ENCODE results near the gene KANSL1. TPM values are rescaled to one million over a fixed set of nuclear protein-coding genes. Genes with fewer than 3 reads are reported as not detected.
"Not testable (repeated sequence)": the region's sequence is repeated elsewhere in the genome, so short reads cannot be mapped to it uniquely, and the experiment has no call there.

KANSL1 gene
- total RNA-seq, 1 donor from 2014 or later: 23.2 TPM

DNA sequence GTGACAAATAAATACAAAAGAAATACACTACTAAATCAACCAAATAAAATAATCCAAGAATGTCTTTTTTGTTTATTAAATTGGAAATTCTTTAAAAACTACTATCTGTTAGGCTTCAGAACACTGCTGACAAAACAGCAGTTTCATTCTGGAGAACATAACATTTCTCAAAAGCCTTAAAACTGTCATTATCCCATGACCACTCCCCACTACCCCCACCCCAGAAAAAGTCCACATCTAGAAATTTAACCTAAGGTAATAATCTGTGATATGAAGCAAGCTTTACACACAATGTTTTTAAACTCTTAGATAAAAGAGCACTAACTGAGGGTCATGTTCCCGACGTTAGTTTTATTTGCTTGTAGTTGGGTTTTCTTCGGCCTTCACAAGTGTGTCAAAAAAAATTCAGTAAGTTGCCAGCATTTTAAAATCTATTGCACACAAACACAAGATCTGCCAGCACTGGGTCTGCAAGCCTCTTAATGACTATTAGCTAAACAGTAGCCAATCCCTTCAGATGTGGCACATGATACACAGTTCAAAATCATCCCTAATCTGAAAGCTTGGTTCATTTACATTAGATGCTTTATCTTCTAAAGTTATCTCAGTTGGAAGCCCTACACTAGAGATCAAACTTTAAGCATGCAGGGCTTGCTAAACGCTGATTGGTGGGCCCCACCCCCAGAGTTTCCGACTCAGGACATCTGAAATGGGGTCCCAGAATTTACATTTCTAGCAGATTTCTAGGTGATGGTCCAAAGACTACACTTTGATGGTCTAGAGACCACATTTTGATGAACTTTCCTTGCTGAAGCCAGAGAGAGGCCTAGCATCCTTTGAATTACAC is 75.2 kb downstream of the KANSL1 start:
- no peak for DNase-seq (ENCODE audit: low spot score)
- peak; percentile 82 for ATAC-seq

DNA sequence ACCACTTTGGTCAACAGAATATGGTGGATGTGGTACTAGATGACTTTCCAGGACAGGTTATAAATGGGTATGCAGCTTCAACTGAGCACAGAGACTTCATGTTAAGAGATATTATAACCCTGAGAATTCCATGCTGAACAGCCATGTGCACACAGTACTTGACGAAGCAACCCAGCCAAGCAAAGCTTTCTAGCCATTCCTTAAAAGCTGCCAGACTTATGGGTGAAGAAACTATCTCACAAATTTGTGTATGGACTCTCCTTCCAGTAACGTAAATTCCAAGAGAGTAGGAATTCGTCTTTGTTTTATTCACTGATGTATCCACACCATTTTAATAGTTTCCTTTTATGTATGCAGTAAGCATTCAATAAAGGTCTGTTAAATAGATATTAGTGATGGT is 76.1 kb downstream of the KANSL1 start:
- DNase-seq (ENCODE audit: low spot score) (no peak), ATAC-seq (no peak)

DNA sequence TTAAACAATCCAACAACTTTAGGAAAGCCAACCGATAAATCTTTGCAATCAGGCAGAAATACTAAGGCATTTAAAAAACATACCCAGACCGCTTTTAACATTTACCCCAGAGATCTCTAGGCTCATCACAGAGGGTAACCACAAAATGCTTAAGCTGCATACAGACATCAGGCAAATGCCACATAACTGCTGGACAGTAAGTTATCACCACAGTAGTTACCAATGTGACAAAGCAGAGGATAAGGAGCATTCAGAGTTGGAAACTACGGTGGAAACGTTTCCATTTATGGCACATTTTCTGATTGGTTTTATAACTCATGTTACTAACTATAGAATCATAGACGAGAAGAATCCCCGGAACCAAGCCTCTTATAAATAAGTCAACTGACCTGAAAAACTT is 77.5 kb downstream of the KANSL1 start:
- ATAC-seq: no peak
- no peak for DNase-seq (ENCODE audit: low spot score)

DNA sequence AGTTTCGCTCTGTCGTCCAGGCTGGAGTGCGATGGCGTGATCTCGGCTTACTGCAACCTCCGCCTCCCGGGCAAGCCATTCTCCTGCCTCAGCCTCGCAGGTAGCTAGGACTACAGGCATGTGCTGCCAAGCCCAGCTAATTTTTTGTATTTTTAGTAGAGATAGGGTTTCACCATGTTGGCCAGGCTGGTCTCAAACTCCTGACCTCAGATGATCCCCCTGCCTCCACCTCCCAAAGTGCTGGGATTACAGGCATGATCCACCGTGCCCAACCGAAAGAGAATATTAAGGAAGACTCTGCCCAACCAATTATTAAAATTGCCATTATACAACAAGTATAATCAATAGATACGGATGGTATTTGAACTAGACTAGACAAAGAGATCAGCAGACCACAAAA is 82.0 kb downstream of the KANSL1 start:
- not testable (repeated sequence) for ATAC-seq

DNA sequence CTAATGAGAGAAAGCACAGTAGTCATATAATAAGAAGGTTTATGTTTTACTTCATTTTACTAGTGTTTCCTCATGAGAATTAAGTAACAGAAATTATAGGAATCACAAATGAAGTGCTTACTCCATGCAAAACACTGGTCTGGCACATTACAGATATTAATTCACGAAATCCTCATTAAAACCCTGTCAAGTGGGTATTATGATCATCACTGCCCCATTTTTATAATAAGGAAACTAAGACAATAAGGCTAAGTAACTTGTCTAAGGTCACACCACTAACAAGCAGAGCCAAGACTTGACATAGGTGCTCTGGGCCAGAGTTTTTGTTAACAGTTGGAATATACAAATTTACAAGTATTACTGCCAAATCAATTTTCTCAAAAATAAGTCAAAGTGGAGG is 83.0 kb downstream of the KANSL1 start:
- ATAC-seq (no peak), DNase-seq (ENCODE audit: low spot score) (no peak)

More for the DNA sequence above, 82.0 kb downstream of the KANSL1 start:
- not testable (repeated sequence) for DNase-seq (ENCODE audit: low spot score)

DNA sequence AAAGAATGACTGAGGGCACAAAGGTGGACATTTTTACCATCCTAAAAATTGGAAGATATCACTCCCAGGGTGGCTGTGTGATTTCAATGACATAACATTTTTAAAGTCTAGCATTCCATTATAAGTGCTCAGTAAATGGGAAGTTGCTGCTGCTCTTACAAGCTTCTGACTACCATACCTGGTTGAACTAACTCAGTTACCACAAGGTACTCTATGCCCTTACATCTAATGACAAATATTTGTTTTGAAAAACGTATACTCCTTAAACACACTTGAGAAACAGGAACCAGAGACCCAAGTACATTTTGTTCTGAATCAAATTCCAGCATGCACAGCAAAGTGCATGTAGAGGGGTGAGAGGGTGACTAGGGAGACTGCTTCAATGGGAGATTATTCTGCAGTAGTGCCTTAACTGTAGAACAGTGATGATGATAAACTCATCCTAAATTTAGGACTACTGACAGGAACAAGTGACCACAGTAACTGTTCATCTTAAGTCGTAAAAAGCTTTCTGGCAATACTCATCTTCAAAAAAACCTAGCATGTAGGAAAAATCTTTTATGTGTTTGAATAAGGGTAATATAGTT is 83.5 kb downstream of the KANSL1 start:
- ATAC-seq (no peak), DNase-seq (ENCODE audit: low spot score) (no peak)

DNA sequence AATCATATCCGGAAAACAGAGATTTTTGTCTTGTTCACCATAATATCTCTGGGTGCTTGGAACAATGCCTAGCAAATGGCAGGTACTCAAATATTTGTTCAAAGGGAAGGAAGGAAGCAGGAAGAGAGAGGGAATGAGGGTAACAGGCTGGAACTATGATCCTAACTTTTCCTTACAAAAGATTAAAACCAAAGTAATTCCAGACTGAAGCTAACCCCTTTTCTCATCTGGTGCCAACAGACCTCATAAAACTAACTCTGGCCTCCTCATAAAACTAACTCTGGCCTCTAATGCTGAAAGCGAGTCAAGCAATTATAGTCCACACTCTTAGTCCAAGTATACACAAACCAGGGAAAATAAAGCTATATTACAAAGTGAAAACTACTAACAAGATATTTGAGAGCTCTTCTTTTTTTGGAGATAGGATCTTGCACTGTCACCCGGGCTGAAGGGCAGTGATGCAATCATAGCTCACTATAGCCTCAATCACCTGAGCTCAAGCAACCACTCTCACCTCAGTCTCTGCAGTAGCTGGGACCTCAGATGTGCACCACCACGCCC is 84.6 kb downstream of the KANSL1 start:
- DNase-seq (ENCODE audit: low spot score) (no peak), ATAC-seq (peak; percentile 75)

DNA sequence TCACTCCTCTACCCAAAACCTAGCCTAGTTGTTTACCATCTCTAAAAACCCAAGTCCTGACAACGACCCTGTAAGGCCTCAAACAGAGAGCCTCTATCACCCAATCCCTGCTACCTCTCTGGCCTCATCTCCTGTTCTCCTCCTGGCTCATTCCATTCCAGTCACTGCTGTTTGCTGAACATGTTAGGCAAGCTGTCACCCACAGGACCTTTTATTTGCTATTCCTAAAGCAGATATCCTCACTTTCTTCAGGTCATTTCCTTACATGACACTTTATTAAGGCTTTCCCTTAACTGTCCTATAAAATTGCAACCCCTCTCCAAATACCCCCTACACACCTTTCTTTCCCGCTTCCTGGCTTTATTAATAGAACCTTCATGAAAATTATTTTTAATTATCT is 85.1 kb downstream of the KANSL1 start:
- peak; percentile 72 for ATAC-seq
- DNase-seq (ENCODE audit: low spot score): no peak

DNA sequence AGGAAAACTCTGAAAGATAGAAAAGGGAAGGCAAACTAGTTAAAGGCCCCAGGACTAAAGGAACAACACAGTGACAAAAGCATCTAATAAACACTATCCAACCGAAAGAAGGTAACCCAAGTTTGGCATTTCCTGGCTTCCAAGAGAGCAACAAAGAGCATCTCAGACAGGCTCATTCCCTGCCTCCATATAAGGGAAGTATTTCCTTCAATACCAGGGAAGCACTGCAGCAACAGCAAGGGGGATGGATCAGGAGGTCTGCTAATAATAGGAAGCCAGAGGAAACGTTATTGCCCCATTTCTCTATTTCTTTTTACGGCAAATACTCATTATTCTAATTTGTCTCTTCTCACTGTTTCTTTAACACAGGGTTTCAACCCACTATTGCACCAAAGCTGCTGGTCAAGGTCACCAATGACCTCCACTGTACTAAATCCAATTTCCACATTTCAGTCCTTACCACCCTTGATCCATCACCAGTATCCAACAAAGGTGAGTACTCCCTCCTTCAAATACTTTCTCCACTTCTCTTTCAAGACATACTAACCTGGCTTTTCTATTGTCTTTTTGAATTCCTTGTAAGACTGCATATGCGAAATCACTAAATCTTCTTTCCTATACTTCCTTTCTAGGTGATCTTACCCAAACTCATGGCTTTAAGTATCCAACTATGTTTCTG is 86.1 kb downstream of the KANSL1 start:
- ATAC-seq: peak; percentile 42
- DNase-seq (ENCODE audit: low spot score): no peak

DNA sequence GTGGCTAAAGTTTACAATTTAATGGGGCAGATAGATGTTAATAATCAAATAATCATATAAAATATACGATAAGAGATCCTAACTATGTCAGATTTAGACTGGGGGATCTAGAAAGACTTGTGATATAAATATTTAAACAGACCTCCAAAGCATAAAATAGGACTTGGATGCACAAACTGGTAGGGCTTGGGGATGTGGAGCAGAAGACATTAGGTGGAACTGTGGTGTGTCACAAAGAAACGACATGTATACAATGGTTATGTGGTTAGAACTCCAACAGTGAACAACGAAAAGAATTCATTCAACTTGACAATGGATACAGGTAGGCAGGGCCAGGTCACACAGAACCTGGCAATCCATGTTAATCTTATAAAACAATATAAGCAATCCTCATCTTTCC is 90.4 kb downstream of the KANSL1 start:
- not testable (repeated sequence) for ATAC-seq; DNase-seq (ENCODE audit: low spot score)

DNA sequence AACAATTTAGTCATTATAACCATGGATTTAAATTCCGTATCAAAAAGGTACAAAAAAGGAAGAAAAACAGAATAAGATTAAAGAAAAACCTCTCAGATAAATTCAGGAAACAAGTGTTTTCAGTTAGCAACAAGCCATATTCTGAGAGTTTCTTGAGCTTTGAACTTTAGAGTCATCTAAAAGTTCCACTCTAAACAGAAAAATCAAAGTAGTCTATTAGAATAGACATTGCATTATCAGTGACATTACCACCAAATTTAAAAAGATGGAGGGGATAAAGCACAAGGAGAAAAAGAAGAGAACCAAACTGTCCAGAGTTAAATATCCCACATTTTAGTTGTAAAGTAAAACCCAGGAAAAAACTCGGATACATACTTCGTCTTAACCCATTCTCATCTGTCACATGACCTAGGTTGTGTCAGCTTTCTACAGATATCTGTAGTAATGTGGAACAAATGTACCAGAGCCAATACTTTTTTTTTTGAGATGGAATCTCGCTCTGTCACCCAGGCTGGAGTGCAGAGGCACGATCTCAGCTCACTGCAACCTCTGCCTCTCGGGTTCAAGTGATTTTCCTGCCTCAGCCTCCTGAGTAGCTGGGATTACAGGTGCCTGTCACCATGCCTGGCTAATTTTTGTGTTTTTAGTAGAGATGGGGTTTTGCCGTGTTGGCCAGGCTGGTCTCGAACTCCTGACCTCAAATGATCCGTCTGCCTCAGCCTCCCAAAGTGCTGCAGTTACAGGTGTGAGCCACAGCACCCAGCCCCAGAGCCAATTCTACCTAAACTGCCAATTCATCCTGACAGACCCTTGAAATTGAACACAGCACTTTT is 91.2 kb downstream of the KANSL1 start:
- peak; percentile 67 for ATAC-seq
- DNase-seq (ENCODE audit: low spot score): not testable (repeated sequence)

DNA sequence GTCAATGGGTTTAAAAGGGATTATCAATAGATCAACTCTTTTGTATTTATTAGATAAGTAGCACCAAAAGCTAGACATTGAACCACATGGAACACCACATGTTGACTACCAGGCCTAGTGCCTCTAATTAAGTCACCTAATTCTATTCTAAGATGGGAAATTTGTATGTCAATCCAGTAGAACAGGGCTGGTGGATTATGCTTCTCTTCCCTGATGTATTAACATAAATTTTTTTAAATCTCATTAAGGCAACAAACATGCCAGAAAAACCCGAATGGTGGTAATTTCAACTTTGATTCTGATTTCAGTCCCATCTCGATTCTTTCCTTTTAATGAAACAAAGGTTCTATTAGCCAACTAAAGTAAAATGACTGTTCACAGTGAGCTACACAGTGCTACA is 92.6 kb downstream of the KANSL1 start:
- DNase-seq (ENCODE audit: low spot score) (no peak), ATAC-seq (peak; percentile 28)

DNA sequence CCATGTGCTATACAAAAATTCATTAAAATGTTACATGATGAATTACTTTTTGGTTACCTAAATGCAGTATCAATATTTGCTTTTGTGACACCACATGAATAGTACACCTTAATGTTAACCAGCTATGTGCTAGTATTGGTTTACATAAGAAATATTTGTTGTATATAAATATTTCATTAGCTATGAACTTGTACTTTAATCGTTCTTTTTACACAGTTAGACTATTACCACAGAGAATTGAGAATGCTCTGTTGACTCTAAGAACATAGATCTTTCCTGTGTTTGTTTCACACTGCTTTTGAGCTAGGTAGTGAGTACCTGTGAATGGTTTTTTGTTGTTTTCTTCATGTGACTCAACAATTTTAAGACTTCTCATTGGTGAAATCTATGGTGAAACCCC is 93.4 kb downstream of the KANSL1 start:
- ATAC-seq: peak; percentile 14

DNA sequence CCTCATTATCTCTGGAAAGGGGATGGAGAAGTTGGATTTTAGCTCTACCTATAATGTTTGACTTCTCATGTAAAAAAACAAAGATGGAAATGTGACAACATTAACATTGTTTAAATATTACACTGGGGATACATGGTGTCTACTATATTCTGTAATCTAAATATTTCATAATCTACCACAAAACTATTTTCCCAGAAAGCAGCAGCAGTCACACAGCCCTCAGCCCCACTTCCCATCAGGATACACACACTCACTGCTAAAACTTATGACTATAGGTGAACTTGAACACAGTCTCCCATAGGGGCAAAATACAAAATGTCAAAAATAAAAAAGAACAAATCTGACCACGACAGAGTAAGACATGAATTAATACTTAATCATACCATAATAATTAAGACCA is 95.7 kb downstream of the KANSL1 start:
- ATAC-seq (no peak), DNase-seq (ENCODE audit: low spot score) (no peak)

More for the DNA sequence above, 93.4 kb downstream of the KANSL1 start:
- DNase-seq (ENCODE audit: low spot score): no peak

DNA sequence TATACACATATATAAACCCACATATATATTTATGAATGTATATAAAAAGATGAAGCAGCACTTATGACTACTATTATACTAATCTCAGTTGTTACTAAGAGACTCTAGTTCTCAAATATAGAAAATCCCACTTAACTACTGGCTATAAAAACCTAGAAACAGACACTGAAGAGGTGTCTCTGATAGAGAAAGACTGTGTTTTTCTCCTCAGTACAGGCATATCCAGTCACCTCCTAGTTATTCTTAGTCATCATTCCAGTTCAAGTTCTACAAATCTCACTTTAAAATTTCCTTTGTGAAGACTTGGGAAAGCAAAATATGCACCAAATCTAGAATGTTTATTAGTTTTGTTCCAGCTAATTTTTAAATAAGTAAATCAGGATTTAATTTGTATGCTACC is 100.2 kb downstream of the KANSL1 start:
- ATAC-seq: no peak
- DNase-seq (ENCODE audit: low spot score): no peak

DNA sequence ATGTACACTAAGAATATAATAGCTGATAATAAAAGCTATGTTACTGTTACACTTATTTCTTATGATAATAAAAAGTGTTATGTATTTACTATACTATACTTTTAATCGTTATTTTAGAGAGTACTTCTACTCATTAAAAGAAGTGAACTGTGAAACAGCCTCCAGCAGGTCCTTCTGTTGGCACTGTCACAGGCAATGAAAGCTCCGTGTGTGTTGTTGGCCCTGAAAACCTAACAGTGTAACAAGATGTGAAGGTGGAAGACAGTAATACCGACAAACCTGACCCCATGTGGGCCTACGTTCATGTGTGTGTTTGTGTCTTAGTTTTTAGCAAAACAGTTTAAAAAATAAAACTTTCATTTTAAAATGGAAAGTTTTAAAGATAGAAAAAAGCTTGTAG is 102.4 kb downstream of the KANSL1 start:
- no peak for DNase-seq (ENCODE audit: low spot score)
- no peak for ATAC-seq

DNA sequence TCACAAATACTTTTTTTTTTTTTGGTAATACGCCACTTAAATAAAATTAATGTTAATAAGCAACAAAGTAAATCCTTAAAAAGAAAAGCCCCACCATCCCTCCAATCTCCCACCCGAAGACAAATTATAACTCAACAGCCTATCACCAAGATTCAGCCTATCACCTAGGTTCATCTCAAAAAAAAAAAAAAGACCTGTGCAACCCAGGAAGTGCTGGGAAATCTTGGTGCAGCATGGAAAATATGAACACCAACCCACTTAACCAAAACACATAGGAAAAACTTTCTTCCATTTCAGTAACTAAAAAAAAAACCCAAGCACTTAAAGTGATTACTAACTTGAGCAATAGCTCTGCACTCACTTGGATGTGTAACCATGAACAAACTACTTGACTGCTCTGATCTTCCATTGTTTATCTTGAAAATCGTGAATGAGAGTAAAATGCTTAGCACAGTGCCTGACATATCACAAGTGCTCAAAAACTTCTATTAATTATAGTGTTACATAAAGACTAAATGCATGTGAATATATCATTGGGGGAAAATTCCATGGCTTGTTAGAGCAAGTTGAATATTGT is 103.8 kb downstream of the KANSL1 start:
- no peak for ATAC-seq
- no peak for DNase-seq (ENCODE audit: low spot score)

DNA sequence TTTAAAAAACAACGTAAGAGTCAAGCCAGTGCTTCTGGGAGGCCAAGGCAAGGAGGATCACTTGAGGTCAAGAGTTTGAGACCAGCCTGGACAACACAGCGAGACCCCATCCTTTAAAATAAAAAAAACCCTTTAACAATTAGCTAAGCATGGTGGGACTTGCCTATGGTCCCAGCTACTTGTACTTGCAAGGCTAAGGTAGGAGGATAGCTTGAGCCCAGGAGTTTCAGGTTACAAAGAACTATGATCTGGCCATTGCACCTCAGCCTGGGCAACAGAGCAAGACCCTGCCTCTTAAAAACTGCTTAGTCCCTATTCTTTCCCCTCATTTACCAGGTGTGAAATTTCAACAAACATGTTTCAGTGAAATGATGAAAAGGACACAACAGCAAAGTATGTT is 104.6 kb downstream of the KANSL1 start:
- DNase-seq (ENCODE audit: low spot score) (no peak), ATAC-seq (no peak)

DNA sequence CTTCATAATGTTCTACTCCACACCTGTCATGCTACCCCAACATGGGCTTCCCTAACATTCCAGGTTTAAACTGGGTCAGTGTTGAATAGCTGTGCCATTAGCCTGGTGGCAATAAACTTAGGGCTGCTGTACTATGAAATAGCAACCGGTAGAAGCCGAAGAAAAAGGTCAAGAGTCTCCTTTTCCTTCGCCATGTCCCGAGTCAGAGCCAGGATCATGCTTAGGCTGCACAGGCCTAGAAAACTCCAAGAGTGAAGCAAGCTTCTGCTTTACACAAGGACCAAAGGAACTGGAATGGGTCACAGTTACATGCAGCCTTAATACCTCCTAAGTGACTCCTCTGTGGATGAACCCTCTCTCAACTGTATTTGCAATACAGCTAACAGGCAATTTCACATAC is 105.4 kb downstream of the KANSL1 start:
- DNase-seq (ENCODE audit: low spot score); ATAC-seq: not testable (repeated sequence)

DNA sequence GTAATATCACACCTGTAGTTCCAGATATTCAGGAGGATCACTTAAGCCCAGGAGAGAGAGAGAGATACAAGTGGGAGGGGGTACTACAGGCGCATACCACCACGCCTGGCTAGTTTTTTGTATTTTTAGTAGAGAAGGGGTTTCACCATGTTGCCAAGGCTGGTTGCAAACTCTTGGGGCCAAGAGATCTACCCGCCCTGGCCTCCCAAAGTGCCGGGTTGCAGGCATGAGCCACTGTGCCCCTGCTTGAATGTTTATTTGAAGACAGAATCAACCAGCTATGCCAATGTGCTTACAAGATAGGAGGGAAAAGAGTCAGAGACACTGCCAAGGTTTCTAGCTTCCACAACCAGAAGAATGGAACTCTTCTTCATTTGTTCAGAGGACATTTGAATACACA is 106.4 kb downstream of the KANSL1 start:
- DNase-seq (ENCODE audit: low spot score) (no peak), ATAC-seq (no peak)
